Trophoblast cell (in vitro differentiated cells and primary cell): Measurements from ENCODE around the gene NOS1AP.

Experiments used
- DNase-seq, 2 donors: peaks; one replicate each; pipeline ENCODE4 v3.0.0-alpha.2; 2016
- H2AFZ ChIP-seq: 2 replicates; pipeline ENCODE4 v1.6.1; 2013; ENCODE audit warnings: low read length, moderate library complexity, mild to moderate bottlenecking; ENCODE audit not compliant: insufficient read depth, poor library complexity
- H2AK5ac ChIP-seq: 2 replicates; pipeline ENCODE4 v1.6.1; 2013; ENCODE audit warnings: mild to moderate bottlenecking, low read length
- H2BK120ac ChIP-seq: 2 replicates; pipeline ENCODE4 v1.6.1; 2013; ENCODE audit warnings: low read length, mild to moderate bottlenecking, moderate library complexity; ENCODE audit not compliant: insufficient read depth, poor library complexity
- H2BK12ac ChIP-seq: 2 replicates; pipeline ENCODE4 v1.6.1; 2013; ENCODE audit warnings: mild to moderate bottlenecking, low read length, moderate library complexity
- H2BK5ac ChIP-seq: 2 replicates; pipeline ENCODE4 v1.6.1; 2013; ENCODE audit warnings: low read length, low read depth, moderate library complexity, mild to moderate bottlenecking; ENCODE audit not compliant: poor library complexity
- H3K14ac ChIP-seq: 2 replicates; pipeline ENCODE4 v1.6.1; 2013; ENCODE audit warnings: mild to moderate bottlenecking, low read length
- H3K18ac ChIP-seq: 2 replicates; pipeline ENCODE4 v1.6.1; 2013; ENCODE audit warnings: mild to moderate bottlenecking, low read length
- H3K23ac ChIP-seq: 2 replicates; pipeline ENCODE4 v1.6.1; 2013; ENCODE audit warnings: low read length
- H3K27ac ChIP-seq: 2 replicates; pipeline ENCODE4 v1.5.1; 2013; ENCODE audit warnings: low read depth, mild to moderate bottlenecking, inconsistent platforms, low read length, moderate library complexity
- H3K27me3 ChIP-seq: 2 replicates; pipeline ENCODE4 v1.6.1; 2013; ENCODE audit warnings: inconsistent platforms, mild to moderate bottlenecking, low read length, moderate library complexity; ENCODE audit not compliant: insufficient read depth
- H3K36me3 ChIP-seq, 2 experiments: 1 replicate in 1 of 2; 2 replicates in 1 of 2; pipeline ENCODE4 v1.6.1; 2013; ENCODE audit warnings: low read length in 2 of 2, mild to moderate bottlenecking in 2 of 2, moderate library complexity in 1 of 2; ENCODE audit not compliant: insufficient read depth in 2 of 2, control insufficient read depth in 1 of 2
- H3K4ac ChIP-seq: 2 replicates; pipeline ENCODE4 v1.6.1; 2013; ENCODE audit warnings: low read depth, mild to moderate bottlenecking, low read length, moderate library complexity
- H3K4me1 ChIP-seq, 2 experiments: 1 replicate in 1 of 2; 2 replicates in 1 of 2; pipeline ENCODE4 v1.6.1; 2013; ENCODE audit warnings: low read length in 2 of 2, mild to moderate bottlenecking in 2 of 2, moderate library complexity in 1 of 2; ENCODE audit not compliant: insufficient read depth in 2 of 2, control insufficient read depth in 1 of 2
- H3K4me2 ChIP-seq: 2 replicates; pipeline ENCODE4 v1.6.1; 2013; ENCODE audit warnings: inconsistent platforms, mild to moderate bottlenecking, low read length, moderate library complexity
- H3K4me3 ChIP-seq: 2 replicates; pipeline ENCODE4 v1.5.1; 2013; ENCODE audit warnings: mild to moderate bottlenecking, low read depth, low read length, inconsistent platforms
- H3K79me1 ChIP-seq: one replicate; pipeline ENCODE4 v1.6.1; 2013; ENCODE audit warnings: low read length
- H3K79me2 ChIP-seq: 2 replicates; pipeline ENCODE4 v1.6.1; 2013; ENCODE audit warnings: low read length, mild to moderate bottlenecking; ENCODE audit not compliant: control insufficient read depth, insufficient read depth, poor library complexity
- H3K9ac ChIP-seq: 2 replicates; pipeline ENCODE4 v1.6.1; 2013; ENCODE audit warnings: mild to moderate bottlenecking, low read length
- H3K9me3 ChIP-seq: 2 replicates; pipeline ENCODE4 v1.6.1; 2013; ENCODE audit warnings: low read depth, mild to moderate bottlenecking, control low read depth, inconsistent platforms, low read length; ENCODE audit not compliant: insufficient read depth
- H4K12ac ChIP-seq: 2 replicates; pipeline ENCODE4 v1.6.1; 2013; ENCODE audit warnings: low read depth, mild to moderate bottlenecking, low read length, moderate library complexity
- H4K8ac ChIP-seq: 2 replicates; pipeline ENCODE4 v1.6.1; 2013; ENCODE audit warnings: low read depth, mild to moderate bottlenecking, low read length, moderate library complexity
- H4K91ac ChIP-seq: one replicate; pipeline ENCODE4 v1.6.1; 2013; ENCODE audit warnings: low read depth, mild to moderate bottlenecking, low read length, moderate library complexity
- WGBS: extraction: QIAGEN DNeasy Blood & Tissue Kit; methylation state at CpG from one replicate; pipeline ENCODE4 v1.1.7; 2013; ENCODE audit warnings: missing lambda C conversion rate; ENCODE audit not compliant: insufficient read length, insufficient coverage; ENCODE audit errors: extremely low coverage; 5-methylcytosine and 5-hydroxymethylcytosine counted together

Gene NOS1AP

DNA sequence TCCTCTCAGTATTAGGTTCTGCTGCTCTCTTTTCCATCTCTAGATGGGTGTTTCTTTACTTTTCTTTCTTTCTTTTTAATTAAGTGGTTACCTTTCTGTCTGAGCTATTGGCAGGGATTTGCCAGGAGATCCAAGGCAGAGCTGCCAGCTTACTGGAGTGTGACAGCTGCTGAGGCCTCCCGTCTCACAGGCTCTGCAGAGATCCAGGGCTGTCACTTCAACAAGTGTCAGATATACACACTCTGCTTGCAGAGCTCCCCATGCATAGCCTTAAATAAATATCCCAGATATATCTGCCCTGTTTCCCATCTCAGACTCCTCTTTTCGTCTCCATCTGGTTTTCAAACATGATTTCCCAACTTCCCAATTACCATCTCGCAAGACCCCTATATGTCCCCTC is 124.3 kb downstream of the NOS1AP start:
- no peak overlapping the region for H4K91ac ChIP-seq
- no peak overlapping the region for H4K8ac ChIP-seq
- no peak overlapping the region for H3K4me3 ChIP-seq
- no peak overlapping the region for H3K4me2 ChIP-seq
- H3K23ac ChIP-seq: no peak overlapping the region
- peaks cover 4% of the 10 kb centered on the region for H3K79me1 ChIP-seq
- H3K27me3 ChIP-seq: no peaks in the 10 kb centered on the region
- no peak for DNase-seq
- 100% methylated on average over 1 of the region's 3 CpGs for WGBS
- H3K18ac ChIP-seq: no peak overlapping the region
- H3K79me2 ChIP-seq: no peaks in the 10 kb centered on the region
- H3K27ac ChIP-seq: no peak overlapping the region
- no peak overlapping the region for H2AFZ ChIP-seq
- no peak overlapping the region for H2BK12ac ChIP-seq
- H4K12ac ChIP-seq: no peak overlapping the region
- H3K4ac ChIP-seq: no peak overlapping the region
- peaks cover 11 to 21% of the 10 kb centered on the region in 2 experiments for H3K4me1 ChIP-seq
- no peak overlapping the region for H3K9ac ChIP-seq
- no peak overlapping the region for H2AK5ac ChIP-seq
- no peak overlapping the region for H2BK120ac ChIP-seq
- H3K14ac ChIP-seq: no peak overlapping the region
- no peaks in the 10 kb centered on the region for H3K9me3 ChIP-seq
- no peaks in the 10 kb centered on the region for H3K36me3 ChIP-seq
- H2BK5ac ChIP-seq: no peak overlapping the region

DNA sequence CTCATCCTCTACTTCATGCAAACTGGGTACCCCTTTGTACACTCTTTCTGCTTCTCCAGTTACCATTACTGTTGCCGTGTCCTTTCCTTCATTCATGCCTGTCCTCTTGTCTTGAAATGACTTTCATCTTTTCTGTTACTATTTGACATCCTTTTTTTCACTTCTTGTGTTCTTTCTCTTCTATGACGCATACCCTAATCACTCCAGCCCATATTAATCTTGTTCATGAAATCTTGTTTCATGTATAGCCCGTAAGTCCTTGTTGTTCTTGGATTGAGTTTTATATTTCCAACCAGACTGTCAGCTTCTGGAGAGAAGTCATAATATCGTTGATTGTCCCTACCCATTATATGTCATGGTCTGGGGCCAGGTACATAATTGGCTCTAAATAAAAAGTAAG is 126.1 kb downstream of the NOS1AP start:
- Histone ChIP-seq H3K18ac (no peak overlapping the region), H3K9ac (no peak overlapping the region), H3K4ac (no peak overlapping the region), H2AK5ac (no peak overlapping the region), H2AFZ (no peak overlapping the region), H4K12ac (no peak overlapping the region), H3K27ac (no peak overlapping the region), H3K79me2 (no peaks in the 10 kb centered on the region), H4K8ac (no peak overlapping the region), H3K14ac (no peak overlapping the region), H2BK12ac (no peak overlapping the region), H3K23ac (no peak overlapping the region), H3K9me3 (no peaks in the 10 kb centered on the region), H3K4me2 (no peak overlapping the region), H3K4me1 (peaks cover 11 to 21% of the 10 kb centered on the region in 2 experiments), H3K27me3 (no peaks in the 10 kb centered on the region), H3K79me1 (peaks cover 4% of the 10 kb centered on the region), H4K91ac (no peak overlapping the region), H2BK5ac (no peak overlapping the region), H3K4me3 (no peak overlapping the region), H3K36me3 (no peaks in the 10 kb centered on the region), H2BK120ac (no peak overlapping the region)
- DNase-seq: no peak
- WGBS: no CpG with 5 or more reads among the region's 4 CpGs

DNA sequence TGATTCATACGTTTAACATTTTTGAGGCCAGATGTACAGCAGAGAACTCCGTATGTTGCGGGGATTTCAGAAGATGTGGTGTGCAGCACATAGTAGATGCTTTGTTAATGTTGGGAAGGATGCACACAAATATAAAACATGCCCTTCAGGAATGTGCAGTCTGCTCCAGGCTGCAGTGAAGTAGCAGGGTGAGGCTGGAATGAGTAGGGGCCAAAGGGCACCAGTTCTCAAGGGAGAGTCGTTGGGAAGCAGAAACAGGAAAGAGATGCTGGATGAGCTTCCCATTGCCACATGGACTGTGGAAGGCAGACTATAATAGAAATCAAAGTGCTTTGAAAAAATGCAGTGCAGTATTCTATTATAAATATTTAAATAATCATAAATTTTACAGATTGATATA is 126.9 kb downstream of the NOS1AP start:
- no peak overlapping the region for H3K14ac ChIP-seq
- no peak overlapping the region for H2BK12ac ChIP-seq
- H3K27ac ChIP-seq: no peak overlapping the region
- H3K4me1 ChIP-seq: peaks cover 7 to 14% of the 10 kb centered on the region in 2 experiments
- H3K23ac ChIP-seq: no peak overlapping the region
- no peak overlapping the region for H2BK5ac ChIP-seq
- no peak overlapping the region for H3K4me3 ChIP-seq
- no peak overlapping the region for H4K12ac ChIP-seq
- H3K9me3 ChIP-seq: no peaks in the 10 kb centered on the region
- no peak overlapping the region for H2BK120ac ChIP-seq
- no peak overlapping the region for H4K8ac ChIP-seq
- no peaks in the 10 kb centered on the region for H3K79me1 ChIP-seq
- H3K36me3 ChIP-seq: no peaks in the 10 kb centered on the region
- no peaks in the 10 kb centered on the region for H3K27me3 ChIP-seq
- no peak for DNase-seq
- H3K9ac ChIP-seq: no peak overlapping the region
- WGBS: no CpG with 5 or more reads among the region's 4 CpGs
- H2AK5ac ChIP-seq: no peak overlapping the region
- no peaks in the 10 kb centered on the region for H3K79me2 ChIP-seq
- H3K4ac ChIP-seq: no peak overlapping the region
- H2AFZ ChIP-seq: no peak overlapping the region
- no peak overlapping the region for H4K91ac ChIP-seq
- no peak overlapping the region for H3K18ac ChIP-seq
- no peak overlapping the region for H3K4me2 ChIP-seq

DNA sequence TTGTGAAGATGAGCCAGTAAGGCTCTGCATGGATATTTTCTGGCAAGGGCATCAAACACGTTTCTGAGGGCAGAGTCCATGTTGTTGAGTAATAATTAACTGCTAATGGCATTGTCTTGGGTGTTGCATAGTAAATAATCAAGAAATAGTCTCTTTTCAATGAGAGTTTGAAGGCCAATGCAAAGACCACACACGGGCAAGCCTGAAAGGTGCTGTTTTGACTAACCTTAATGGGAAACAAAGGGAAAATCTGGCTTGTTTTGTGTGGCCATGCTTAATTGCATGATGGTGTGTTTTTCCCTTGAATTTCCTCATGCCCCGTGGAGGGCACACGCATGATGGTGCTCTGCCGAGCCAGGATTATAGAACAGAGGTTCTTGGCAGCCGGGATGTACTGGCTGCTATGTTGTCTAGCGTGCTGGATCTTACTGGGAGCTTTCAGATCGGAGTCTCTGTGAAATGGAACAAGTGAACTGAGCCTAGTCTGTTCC is 127.6 kb downstream of the NOS1AP start:
- no peak overlapping the region for H3K4me3 ChIP-seq
- H3K4me2 ChIP-seq: no peak overlapping the region
- H2AFZ ChIP-seq: no peak overlapping the region
- H3K27me3 ChIP-seq: no peaks in the 10 kb centered on the region
- no peak overlapping the region for H3K9ac ChIP-seq
- H3K27ac ChIP-seq: no peak overlapping the region
- H4K12ac ChIP-seq: no peak overlapping the region
- no peaks in the 10 kb centered on the region for H3K79me1 ChIP-seq
- no peak overlapping the region for H2BK120ac ChIP-seq
- no peak overlapping the region for H2BK12ac ChIP-seq
- no peak overlapping the region for H2AK5ac ChIP-seq
- WGBS: no CpG with 5 or more reads among the region's 8 CpGs
- no peak overlapping the region for H3K23ac ChIP-seq
- no peak overlapping the region for H3K14ac ChIP-seq
- no peaks in the 10 kb centered on the region for H3K9me3 ChIP-seq
- H2BK5ac ChIP-seq: no peak overlapping the region
- peaks cover 3 to 8% of the 10 kb centered on the region in 2 experiments for H3K4me1 ChIP-seq
- H3K4ac ChIP-seq: no peak overlapping the region
- no peak for DNase-seq
- no peak overlapping the region for H4K8ac ChIP-seq
- no peak overlapping the region for H4K91ac ChIP-seq
- no peak overlapping the region for H3K18ac ChIP-seq
- no peaks in the 10 kb centered on the region for H3K79me2 ChIP-seq
- H3K36me3 ChIP-seq: no peaks in the 10 kb centered on the region
